Measurements from ENCODE around the gene KRTAP20-3. TPM values are rescaled to one million over a fixed set of nuclear protein-coding genes. Genes with fewer than 3 reads are reported as not detected.

The KRTAP20-3 gene
- polyA plus RNA-seq, 3 donors, result not detected

GRCh38 chr21:30634906-30635305 is 7.8 kb upstream of the KRTAP20-3 start, which contains the start of gene KRTAP20-2:
Gene KRTAP20-2 (plus strand): TSS chr21:30635206. CDS start chr21:30635264, 58 bp downstream.
- peaks cover 17 to 18% of the 10 kb centered on the region in 2 donors for H3K9me3 ChIP-seq (replicated peaks in 1 of 2; ENCODE audit: control insufficient read depth in 1 of 2, insufficient read depth in 1 of 2, low read length in 2 of 2)
- H3K36me3 ChIP-seq (replicated peaks in 1 of 2; ENCODE audit: control insufficient read depth in 1 of 2, insufficient read depth in 2 of 2, low read length in 2 of 2), result no peaks in the 10 kb centered on the region
- Mint-ChIP-seq H3K4me3 (no peak within 1 kb of the TSS), H3K9me3 (peaks cover 3 to 11% (median 6%) of the 10 kb centered on the region in 7 donors), H3K36me3 (no peaks in the 10 kb centered on the region), H3K4me1 (no peaks in the 10 kb centered on the region), H3K27ac (no peak within 1 kb of the TSS), H3K27me3 (ENCODE audit: low read depth in 3 of 3) (peaks cover 0 to 1% (median 0%) of the 10 kb centered on the region in 3 donors)
- no peaks in the 10 kb centered on the region for H3K27me3 ChIP-seq (ENCODE audit: control insufficient read depth in 2 of 2, insufficient read depth in 2 of 2, low read length in 2 of 2)
- no peak within 1 kb of the TSS for H3K9ac ChIP-seq (ENCODE audit: insufficient read depth, low read length, poor library complexity, severe bottlenecking)
- H3K4me1 ChIP-seq (ENCODE audit: control insufficient read depth in 1 of 2, insufficient read depth in 2 of 2, low read length in 2 of 2), result no peaks in the 10 kb centered on the region
- WGBS (ENCODE audit: insufficient coverage), result no CpG with 5 or more reads among the region's 1 CpG
- H3K79me2 ChIP-seq (ENCODE audit: insufficient read depth, low read length), result no peaks in the 10 kb centered on the region
- H3K4me2 ChIP-seq (replicated peaks; ENCODE audit: extremely low read depth, low read length, poor library complexity, severe bottlenecking), result no peak within 1 kb of the TSS
- no peak for TF ChIP-seq CTCF (IDR thresholded peaks at IDR 0.05)
- no peaks in the 10 kb centered on the region for H4K20me1 ChIP-seq (ENCODE audit: insufficient read depth, low read length)
- no peak for DNase-seq
- intact Hi-C loops (cut with micrococcal nuclease), result no loop called here
- no peak within 1 kb of the TSS for H2AFZ ChIP-seq (ENCODE audit: insufficient read depth, low read depth, low read length, poor library complexity, severe bottlenecking)
- no peak within 1 kb of the TSS for H3K4me3 ChIP-seq (replicated peaks in 1 of 3; ENCODE audit: low read depth in 2 of 3, low read length in 3 of 3)
- no peak within 1 kb of the TSS for H3K27ac ChIP-seq (ENCODE audit: low read depth in 1 of 2, low read length in 2 of 2)

GRCh38 chr21:30638686-30639085 is 4.0 kb upstream of the KRTAP20-3 start:
- no peaks in the 10 kb centered on the region for H3K27me3 ChIP-seq (ENCODE audit: control insufficient read depth in 2 of 2, insufficient read depth in 2 of 2, low read length in 2 of 2)
- H3K79me2 ChIP-seq (ENCODE audit: insufficient read depth, low read length), result no peaks in the 10 kb centered on the region
- H3K36me3 Mint-ChIP-seq, result no peaks in the 10 kb centered on the region
- no peak for TF ChIP-seq CTCF (IDR thresholded peaks at IDR 0.05)
- no peaks in the 10 kb centered on the region for H3K4me1 Mint-ChIP-seq
- H3K36me3 ChIP-seq (replicated peaks in 1 of 2; ENCODE audit: control insufficient read depth in 1 of 2, insufficient read depth in 2 of 2, low read length in 2 of 2), result no peaks in the 10 kb centered on the region
- no peak for DNase-seq
- H3K27ac Mint-ChIP-seq, result no peak overlapping the region
- H3K9me3 Mint-ChIP-seq, result peaks cover 0 to 10% (median 3%) of the 10 kb centered on the region in 7 donors
- H3K27ac ChIP-seq (ENCODE audit: low read depth in 1 of 2, low read length in 2 of 2), result no peak overlapping the region
- no peaks in the 10 kb centered on the region for H3K4me1 ChIP-seq (ENCODE audit: control insufficient read depth in 1 of 2, insufficient read depth in 2 of 2, low read length in 2 of 2)
- H2AFZ ChIP-seq (ENCODE audit: insufficient read depth, low read depth, low read length, poor library complexity, severe bottlenecking), result no peak overlapping the region
- H4K20me1 ChIP-seq (ENCODE audit: insufficient read depth, low read length), result no peaks in the 10 kb centered on the region
- H3K4me3 ChIP-seq (replicated peaks in 1 of 3; ENCODE audit: low read depth in 2 of 3, low read length in 3 of 3), result no peak overlapping the region
- no peaks in the 10 kb centered on the region for H3K27me3 Mint-ChIP-seq (ENCODE audit: low read depth in 3 of 3)
- no peak overlapping the region for H3K4me2 ChIP-seq (replicated peaks; ENCODE audit: extremely low read depth, low read length, poor library complexity, severe bottlenecking)
- WGBS (ENCODE audit: insufficient coverage), result no CpG with 5 or more reads among the region's 3 CpGs
- intact Hi-C loops (cut with micrococcal nuclease), result no loop called here
- peaks cover 9 to 13% of the 10 kb centered on the region in 2 donors for H3K9me3 ChIP-seq (replicated peaks in 1 of 2; ENCODE audit: control insufficient read depth in 1 of 2, insufficient read depth in 1 of 2, low read length in 2 of 2)
- no peak overlapping the region for H3K9ac ChIP-seq (ENCODE audit: insufficient read depth, low read length, poor library complexity, severe bottlenecking)
- no peak overlapping the region for H3K4me3 Mint-ChIP-seq
